ENCODE measurements around the gene COL24A1. TPM values are rescaled to one million over a fixed set of nuclear protein-coding genes. Genes with fewer than 3 reads are reported as not detected.

The COL24A1 gene
- total and polyA plus RNA-seq, 2 donors (not counting 3 experiments of a cell fraction or from before 2014, with no cell fraction given): 0.03 TPM; not detected in 1

- no peak overlapping the region for H2AFZ ChIP-seq (ENCODE audit: low read depth, low read length)
- DNase-seq (ENCODE audit: low read depth, low spot score): no peak
- no peaks in the 10 kb centered on the region for H3K79me2 ChIP-seq (ENCODE audit: control insufficient read depth, insufficient read depth, low read length)
- dilution Hi-C loops (cut with MboI; ENCODE audit: extremely low pct_ligation_motif_present, low sequenced_read_pairs) (no loop called here), intact Hi-C loops (cut with micrococcal nuclease) (no loop called here)
- no TSS peak for BruUV-seq (replicated peaks)
- peaks cover 0 to 7% of the 10 kb centered on the region in 2 experiments for H3K27me3 ChIP-seq (ENCODE audit: control insufficient read depth in 2 of 2, insufficient read depth in 2 of 2, low read length in 2 of 2)
- H3K9me3 ChIP-seq (replicated peaks; ENCODE audit: control insufficient read depth, insufficient read depth, low read length): no peaks in the 10 kb centered on the region
- no peaks in the 10 kb centered on the region for H3K36me3 ChIP-seq (ENCODE audit: control insufficient read depth in 2 of 2, extremely low read depth in 1 of 2, insufficient read depth in 2 of 2, low read length in 2 of 2)
- no peaks in the 10 kb centered on the region for H3K9me1 ChIP-seq (replicated peaks; ENCODE audit: control insufficient read depth, extremely low read depth, insufficient read depth, low read length)
- TF ChIP-seq EZH2 (IDR thresholded peaks at IDR 0.05; ENCODE audit: borderline replicate concordance, low read depth, low read length, severe bottlenecking): no peak
- TF ChIP-seq MAX (IDR thresholded peaks at IDR 0.05; ENCODE audit: insufficient read depth, insufficient read length): no peak
- TF ChIP-seq JUN (IDR thresholded peaks at IDR 0.05; ENCODE audit: borderline replicate concordance, insufficient read depth, insufficient read length, low read depth): no peak
- no peak for TF ChIP-seq GATA2 (IDR thresholded peaks at IDR 0.05; ENCODE audit: insufficient read depth, insufficient read length, low read depth, low read length)
- no peak for TF ChIP-seq POLR2AphosphoS5 (IDR thresholded peaks at IDR 0.05; ENCODE audit: insufficient read depth, low read depth, low read length)
- TF ChIP-seq POLR2A (IDR thresholded peaks at IDR 0.05; ENCODE audit: low read depth, low read length): no peak
- no peak overlapping the region for H3K4me3 ChIP-seq (replicated peaks in 1 of 3; ENCODE audit: insufficient read depth in 1 of 3, low read depth in 1 of 3, low read length in 3 of 3)
- no peak overlapping the region for H3K27ac ChIP-seq (ENCODE audit: insufficient read depth, low read depth, low read length)
- no peaks in the 10 kb centered on the region for H3K4me1 ChIP-seq (ENCODE audit: control insufficient read depth, extremely low read depth, insufficient read depth, low read length)
- ChIA-PET POLR2A (no interaction called here), CTCF (no interaction called here)
- no peak overlapping the region for H3K4me2 ChIP-seq (ENCODE audit: insufficient read depth, low read length)
- H4K20me1 ChIP-seq (replicated peaks; ENCODE audit: control insufficient read depth, extremely low read depth, insufficient read depth, low read length): no peaks in the 10 kb centered on the region
- H3K9ac ChIP-seq (replicated peaks; ENCODE audit: extremely low read depth, insufficient read depth, low read length): no peak overlapping the region
- FAIRE-seq: no peak
Observed at GRCh38 chr1:85935234-85935633, 221.3 kb downstream of the COL24A1 start.

- ChIA-PET CTCF (no interaction called here), POLR2A (no interaction called here)
- intact Hi-C loops (cut with micrococcal nuclease): no loop called here
- no TSS peak for BruUV-seq (replicated peaks)
- TF ChIP-seq EZH2 (IDR thresholded peaks at IDR 0.05; ENCODE audit: borderline replicate concordance, low read depth, low read length, severe bottlenecking) (no peak), POLR2A (IDR thresholded peaks at IDR 0.05; ENCODE audit: low read depth, low read length) (no peak), CTCF (IDR thresholded peaks at IDR 0.05; ENCODE audit: extremely low read depth in 1 of 2, insufficient read depth in 1 of 2, low read depth in 1 of 2, low read length in 2 of 2) (no peak), MAX (IDR thresholded peaks at IDR 0.05; ENCODE audit: insufficient read depth, insufficient read length) (no peak), GATA2 (IDR thresholded peaks at IDR 0.05; ENCODE audit: insufficient read depth, insufficient read length, low read depth, low read length) (no peak), FOS (IDR thresholded peaks at IDR 0.05; ENCODE audit: borderline replicate concordance, insufficient read depth, low read length) (no peak), MYC (IDR thresholded peaks at IDR 0.05; ENCODE audit: low read depth, low read length) (no peak), POLR2AphosphoS5 (IDR thresholded peaks at IDR 0.05; ENCODE audit: insufficient read depth, low read depth, low read length) (no peak), JUN (IDR thresholded peaks at IDR 0.05; ENCODE audit: borderline replicate concordance, insufficient read depth, insufficient read length, low read depth) (no peak)
- H4K20me1 ChIP-seq (replicated peaks; ENCODE audit: control insufficient read depth, extremely low read depth, insufficient read depth, low read length): no peaks in the 10 kb centered on the region
- no peaks in the 10 kb centered on the region for H3K9me1 ChIP-seq (replicated peaks; ENCODE audit: control insufficient read depth, extremely low read depth, insufficient read depth, low read length)
- dilution Hi-C loops (cut with MboI; ENCODE audit: extremely low pct_ligation_motif_present, low sequenced_read_pairs): no loop called here
- H3K27ac ChIP-seq (ENCODE audit: insufficient read depth, low read depth, low read length): no peak overlapping the region
- no peak overlapping the region for H3K4me2 ChIP-seq (ENCODE audit: insufficient read depth, low read length)
- no peaks in the 10 kb centered on the region for H3K4me1 ChIP-seq (ENCODE audit: control insufficient read depth, extremely low read depth, insufficient read depth, low read length)
- H3K36me3 ChIP-seq (ENCODE audit: control insufficient read depth in 2 of 2, extremely low read depth in 1 of 2, insufficient read depth in 2 of 2, low read length in 2 of 2): no peaks in the 10 kb centered on the region
- no peaks in the 10 kb centered on the region for H3K79me2 ChIP-seq (ENCODE audit: control insufficient read depth, insufficient read depth, low read length)
- no peak for FAIRE-seq
- no peak overlapping the region for H2AFZ ChIP-seq (ENCODE audit: low read depth, low read length)
- peaks cover 0 to 7% of the 10 kb centered on the region in 2 experiments for H3K27me3 ChIP-seq (ENCODE audit: control insufficient read depth in 2 of 2, insufficient read depth in 2 of 2, low read length in 2 of 2)
- no peak overlapping the region for H3K4me3 ChIP-seq (replicated peaks in 1 of 3; ENCODE audit: insufficient read depth in 1 of 3, low read depth in 1 of 3, low read length in 3 of 3)
- no peaks in the 10 kb centered on the region for H3K9me3 ChIP-seq (replicated peaks; ENCODE audit: control insufficient read depth, insufficient read depth, low read length)
- no peak for DNase-seq (ENCODE audit: low read depth, low spot score)
- no peak overlapping the region for H3K9ac ChIP-seq (replicated peaks; ENCODE audit: extremely low read depth, insufficient read depth, low read length)
Observed at GRCh38 chr1:85934516-85934915, 222.1 kb downstream of the COL24A1 start.

Measured in endothelial cell of umbilical vein (primary cell).